ENCODE measurements around the gene HADH.

- no peak for TF ChIP-seq REST (IDR thresholded peaks at IDR 0.05; ENCODE audit: low read depth)
- no peak for TF ChIP-seq EP300 (IDR thresholded peaks at IDR 0.05; ENCODE audit: borderline replicate concordance)
- no peak for TF ChIP-seq TCF12 (IDR thresholded peaks at IDR 0.05; ENCODE audit: low read depth)
- TF ChIP-seq NFIC (IDR thresholded peaks at IDR 0.05), result no peak
- no peak for TF ChIP-seq CEBPB (IDR thresholded peaks at IDR 0.05)
- TF ChIP-seq TEAD4 (IDR thresholded peaks at IDR 0.05), result no peak
- TF ChIP-seq RAD21 (IDR thresholded peaks at IDR 0.05; ENCODE audit: low read depth), result no peak
- no peak for TF ChIP-seq YY1 (IDR thresholded peaks at IDR 0.05; ENCODE audit: low read depth)
Measured at GRCh38 chr4:108044951-108045686, 55.4 kb downstream of the HADH start.

Data from Ishikawa (cell line).